HepG2 (cell line): ENCODE data around the gene COL4A6. TPM values are rescaled to one million over a fixed set of nuclear protein-coding genes. Genes with fewer than 3 reads are reported as not detected.

Source experiments
- ATAC-seq: fragments of 200-7000 bp; cut with Tn5 transposase; 3 replicates; pipeline ENCODE4 v1.9.1; 2020; ENCODE audit warnings: mild to moderate bottlenecking, moderate library complexity
- BruUV-seq: library from RNA; stranded (reverse); fragments of 400-500 nt; replicated peaks from 2 replicates; lab custom pipeline; 2021; lab: Mats Ljungman, UMichigan
- CTCF ChIA-PET: fragments of 300-600 bp; formaldehyde crosslinking; extraction: SDS; loops from one replicate; lab custom pipeline; 2021; ENCODE audit warnings: low total read pairs, inconsistent platforms, low intra/inter-chr PET ratio; lab: Yijun Ruan, JAX
- POLR2A ChIA-PET: fragments of 350-600 bp; sonication (Branson Sonifier 250); formaldehyde crosslinking; loops from one replicate; lab custom pipeline; 2020; ENCODE audit warnings: antibody characterized with exemption, inconsistent platforms; lab: Yijun Ruan, JAX
- DNase-seq: peaks from one replicate; pipeline ENCODE4 v3.0.0-alpha.2; 2015; ENCODE audit warnings: low spot score
- FAIRE-seq: peaks from 3 replicates; lab custom pipeline; 2011; peaks lifted over from hg19 to GRCh38; lab: Jason Lieb, UNC
- H2AFZ ChIP-seq: one replicate; pipeline ENCODE4 v1.6.1; 2011; ENCODE audit warnings: low read length, inconsistent platforms
- H3K27ac ChIP-seq: fragments of 300-600 bp; 3 replicates; pipeline ENCODE4 v1.8.0; 2011; ENCODE audit warnings: mixed run types, mild to moderate bottlenecking, mixed read lengths, low read length, inconsistent platforms; ENCODE audit not compliant: insufficient read depth; ENCODE audit errors: extremely low read length
- H3K27me3 ChIP-seq, 2 experiments: fragments of 200-600 bp in 1 of 2; 2 replicates in 1 of 2; 3 replicates in 1 of 2; pipeline versions ENCODE4 v1.6.0 to v1.8.0; 2011; ENCODE audit warnings: low read length in 2 of 2, mild to moderate bottlenecking in 2 of 2, moderate library complexity in 2 of 2, inconsistent platforms in 1 of 2; ENCODE audit not compliant: insufficient read depth in 2 of 2, control insufficient read depth in 1 of 2
- H3K36me3 ChIP-seq, 2 experiments: fragments of 200-600 bp in 1 of 2; replicated peaks in 1 of 2; 2 replicates in 1 of 2; 3 replicates in 1 of 2; pipeline versions ENCODE4 v1.5.1 to v1.8.0; 2011; ENCODE audit warnings: low read length in 2 of 2, inconsistent platforms in 1 of 2; ENCODE audit not compliant: insufficient read depth in 2 of 2, control insufficient read depth in 1 of 2
- H3K4me1 ChIP-seq: 2 replicates; pipeline ENCODE4 v1.5.1; 2012; ENCODE audit warnings: low read length, inconsistent platforms; ENCODE audit not compliant: insufficient read depth
- H3K4me2 ChIP-seq: 2 replicates; pipeline ENCODE4 v1.6.0; 2011; ENCODE audit warnings: low read depth, low read length, inconsistent platforms
- H3K4me3 ChIP-seq, 3 experiments: fragments of 200-600 bp in 1 of 3; sonication (generic), shearing (Covaris generic) in 1 of 3; replicated peaks in 1 of 3; 2 replicates each; pipeline ENCODE4 v1.5.1; 2011 to 2016; ENCODE audit warnings: low read length in 3 of 3, inconsistent platforms in 2 of 3, low read depth in 2 of 3, mild to moderate bottlenecking in 2 of 3, control low read depth in 1 of 3, mixed read lengths in 1 of 3; ENCODE audit not compliant: insufficient read depth in 1 of 3
- H3K79me2 ChIP-seq: one replicate; pipeline ENCODE4 v1.6.1; 2011; ENCODE audit warnings: low read length, inconsistent platforms; ENCODE audit not compliant: insufficient read depth
- H3K9ac ChIP-seq: 2 replicates; pipeline ENCODE4 v1.6.0; 2011; ENCODE audit warnings: mild to moderate bottlenecking, low read depth, low read length, inconsistent platforms; ENCODE audit not compliant: insufficient read depth
- H3K9me3 ChIP-seq: 2 replicates; pipeline ENCODE4 v1.5.1; 2012; ENCODE audit warnings: mild to moderate bottlenecking, low read length
- H4K20me1 ChIP-seq: 2 replicates; pipeline ENCODE4 v1.6.0; 2011; ENCODE audit warnings: inconsistent platforms, mild to moderate bottlenecking, low read length, moderate library complexity; ENCODE audit not compliant: insufficient read depth
- ATF1 ChIP-seq: IDR thresholded peaks from 2 replicates; pipeline ENCODE4 v1.6.1; 2016; ENCODE audit warnings: mild to moderate bottlenecking, control low read depth
- CBX5 ChIP-seq: sonication (generic); formaldehyde crosslinking; IDR thresholded peaks from 2 replicates; pipeline ENCODE4 v1.4.0; 2020; ENCODE audit warnings: missing genetic modification reagents, borderline replicate concordance
- CTCF ChIP-seq: sonication (generic); formaldehyde crosslinking; IDR thresholded peaks from 2 replicates; pipeline ENCODE4 v1.5.0; 2020; ENCODE audit warnings: mild to moderate bottlenecking, missing genetic modification reagents, moderate library complexity
- EHMT2 ChIP-seq: fragments of 200-600 bp; sonication (generic); IDR thresholded peaks from 2 replicates; pipeline ENCODE4 v1.7.0; 2017; ENCODE audit warnings: antibody characterized with exemption, low read depth, low read length, borderline replicate concordance
- FOXK2 ChIP-seq: fragments of 450-650 bp; IDR thresholded peaks from 2 replicates; pipeline ENCODE4 v1.6.1; 2016
- HHEX ChIP-seq: IDR thresholded peaks from 2 replicates; pipeline ENCODE4 v1.6.1; 2016; ENCODE audit warnings: control low read depth
- KAT8 ChIP-seq: IDR thresholded peaks from 2 replicates; pipeline ENCODE4 v1.6.1; 2016; ENCODE audit warnings: missing genetic modification reagents, missing compliant biosample characterization
- MAFK ChIP-seq, 2 experiments: IDR thresholded peaks in 1 of 2; conservative IDR thresholded peaks in 1 of 2; 2 replicates each; pipeline ENCODE4 v1.6.1; 2011; ENCODE audit warnings: improper control_type of control experiment in 2 of 2, low read length in 2 of 2
- MTF2 ChIP-seq: sonication (generic); formaldehyde crosslinking; IDR thresholded peaks from 2 replicates; pipeline ENCODE4 v1.5.0; 2020; ENCODE audit warnings: missing genetic modification reagents, borderline replicate concordance
- PRMT3 ChIP-seq: sonication (generic); formaldehyde crosslinking; IDR thresholded peaks from 2 replicates; pipeline ENCODE4 v1.8.1; 2022; ENCODE audit warnings: low read depth, mild to moderate bottlenecking, moderate library complexity, missing genetic modification reagents, borderline replicate concordance
- RAD21 ChIP-seq: fragments of 450-650 bp; formaldehyde crosslinking; IDR thresholded peaks from 2 replicates; pipeline ENCODE4 v1.5.0; 2020; ENCODE audit warnings: mild to moderate bottlenecking
- SMC3 ChIP-seq: IDR thresholded peaks from 2 replicates; pipeline ENCODE4 v1.6.1; 2011; ENCODE audit warnings: low read length, improper control_type of control experiment
- STAG1 ChIP-seq: sonication (generic); formaldehyde crosslinking; IDR thresholded peaks from 2 replicates; pipeline ENCODE4 v1.4.0; 2020; ENCODE audit warnings: missing genetic modification reagents
- SYNCRIP ChIP-seq: fragments of 200-400 bp; formaldehyde crosslinking; IDR thresholded peaks from 2 replicates; pipeline ENCODE4 v1.6.1; 2018; ENCODE audit warnings: mild to moderate bottlenecking, low read depth, low read length; ENCODE audit not compliant: insufficient read depth
- THAP11 ChIP-seq: IDR thresholded peaks from 2 replicates; pipeline ENCODE4 v1.6.1; 2016; ENCODE audit warnings: missing biosample characterization, missing genetic modification reagents
- YY1 ChIP-seq: IDR thresholded peaks from 2 replicates; pipeline ENCODE4 v1.6.1; 2011; ENCODE audit warnings: low read length, low read depth, moderate library complexity, mild to moderate bottlenecking; ENCODE audit not compliant: insufficient read depth, insufficient replicate concordance
- ZNF30 ChIP-seq: sonication (generic); formaldehyde crosslinking; IDR thresholded peaks from 2 replicates; pipeline ENCODE4 v1.5.0; 2020; ENCODE audit warnings: mild to moderate bottlenecking, missing genetic modification reagents
- ZNF549 ChIP-seq: sonication (generic); formaldehyde crosslinking; IDR thresholded peaks from 2 replicates; pipeline ENCODE4 v1.5.0; 2020; ENCODE audit warnings: missing genetic modification reagents
- ZNF619 ChIP-seq: sonication (generic); formaldehyde crosslinking; IDR thresholded peaks from 2 replicates; pipeline ENCODE4 v1.4.0; 2020; ENCODE audit warnings: mild to moderate bottlenecking, missing genetic modification reagents
- ZNF879 ChIP-seq: sonication (generic); formaldehyde crosslinking; IDR thresholded peaks from 2 replicates; pipeline ENCODE4 v1.8.1; 2023; ENCODE audit warnings: missing genetic modification reagents
- WGBS: methylation state at CpG from one replicate; pipeline ENCODE4 v1.1.6; 2017; ENCODE audit warnings: low lambda C conversion rate; 5-methylcytosine and 5-hydroxymethylcytosine counted together
- in situ Hi-C: cut with HindIII; loops from 2 replicates; pipeline ENCODE4 v1.10.0; 2017; ENCODE audit warnings: low pct_unique_long_range_greater_than_20kb; ENCODE audit not compliant: extremely low pct_ligation_motif_present
- intact Hi-C: fragments of 100-400 bp; cut with micrococcal nuclease; formaldehyde crosslinking; loops from one replicate; pipeline ENCODE4 v1.10.0; 2022; ENCODE audit not compliant: unreplicated experiment
- polyA plus RNA-seq, 8 experiments: library from polyadenylated mRNA; depleted of rRNA in 3 of 8; stranded (reverse) in 7 of 8; unstranded in 1 of 8; fragments of >200 nt; fragmentation: Illumina TruSeq in 4 of 8; extraction: Trizol in 4 of 8; gene quantifications; 2 replicates each; pipeline versions ENCODE4 v1.2.1 to v1.2.3, GENCODE V29; 2011 to 2016; ENCODE audit warnings: low read depth in 4 of 8, missing spikeins in 1 of 8, mixed read lengths in 1 of 8; ENCODE audit not compliant: insufficient read depth in 1 of 8
- total RNA-seq, 5 experiments: library from RNA; depleted of rRNA; stranded (reverse); fragments of >200 nt; fragmentation: Illumina TruSeq; extraction: Trizol; gene quantifications; 2 replicates each; pipeline ENCODE4 v1.2.3, GENCODE V29; 2016; ENCODE audit warnings: low read depth in 1 of 5
- TF ChIP-seq, protein P1 (sequence below): IDR thresholded peaks from 2 replicates; pipeline ENCODE4 v1.6.1; 2012; ENCODE audit warnings: inconsistent platforms

The COL4A6 gene
- total and polyA plus RNA-seq, 2 of the 13 experiments (the other 11 are each of a cell fraction or from before 2014, with no cell fraction given), result 4.5 to 8.2 TPM

DNA sequence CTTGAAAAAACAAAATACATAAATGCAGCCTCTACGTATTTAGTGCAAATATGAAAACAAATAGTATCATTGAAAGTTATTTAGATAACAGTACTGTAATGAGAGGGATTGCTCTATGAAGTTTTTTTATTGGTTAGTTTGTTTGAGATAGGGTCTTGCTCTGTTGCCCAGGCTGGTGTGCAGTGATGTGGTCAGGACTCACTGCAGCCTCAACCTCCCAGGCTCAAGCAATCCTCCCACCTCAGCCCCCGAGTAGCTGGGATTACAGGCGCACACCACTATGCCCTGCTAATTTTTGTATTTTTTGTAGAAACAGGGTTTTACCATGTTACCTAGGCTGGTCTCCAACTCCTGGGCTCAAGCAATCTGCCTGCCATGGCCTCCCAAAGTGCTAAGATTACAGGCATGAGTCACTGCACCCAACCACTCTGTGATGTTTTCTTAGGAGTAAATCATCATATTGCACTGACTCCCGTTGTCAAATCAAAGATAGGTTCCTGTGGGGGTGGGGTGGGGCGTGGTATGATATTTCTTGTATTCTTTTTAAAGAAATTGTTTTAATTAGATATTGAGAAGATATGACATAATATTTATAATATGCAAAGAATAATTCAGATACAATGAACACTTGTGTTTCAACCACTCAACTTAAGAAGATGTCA lies 270.9 kb downstream of the COL4A6 start (continued):
- no peak for TF ChIP-seq PRMT3
- TF ChIP-seq EHMT2, result no peak
- TF ChIP-seq, protein P1, sequence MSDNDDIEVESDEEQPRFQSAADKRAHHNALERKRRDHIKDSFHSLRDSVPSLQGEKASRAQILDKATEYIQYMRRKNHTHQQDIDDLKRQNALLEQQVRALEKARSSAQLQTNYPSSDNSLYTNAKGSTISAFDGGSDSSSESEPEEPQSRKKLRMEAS, result no peak
- no peak for TF ChIP-seq ZNF30 (CRISPR knock-in tag)
- no peak for TF ChIP-seq SYNCRIP
- no peak for TF ChIP-seq THAP11 (CRISPR knock-in tag)
- TF ChIP-seq, all 625 proteins: peak for 0

GRCh38 chrX:108165383-108166111 lies 272.7 kb downstream of the COL4A6 start:
- Histone ChIP-seq H2AFZ (no peak overlapping the region), H3K27me3 (no peaks in the 10 kb centered on the region), H3K27ac (no peak overlapping the region), H3K4me3 (0 out of 6 replicates have a peak overlapping the region, but pooled peaks of 1 of the 3 experiments have one; percentile 0), H3K4me1 (no peaks in the 10 kb centered on the region), H3K36me3 (no peaks in the 10 kb centered on the region), H3K9ac (no peak overlapping the region), H3K4me2 (peak overlapping the region; percentile 3; the same call in 1 of the 2 replicates), H4K20me1 (no peaks in the 10 kb centered on the region), H3K9me3 (no peaks in the 10 kb centered on the region), H3K79me2 (no peaks in the 10 kb centered on the region)
- TF ChIP-seq YY1 (peak; percentile 60), ATF1 (CRISPR knock-in tag) (no peak), ZNF879 (CRISPR knock-in tag) (no peak), FOXK2 (no peak), ZNF549 (no peak), SMC3 (peak; percentile 25; the same call in 1 of the 2 replicates), RAD21 (CRISPR knock-in tag) (0 out of 2 replicates have a peak, but pooled peaks have one; percentile 11), HHEX (CRISPR knock-in tag) (no peak), ZNF619 (CRISPR knock-in tag) (no peak), CBX5 (no peak), CTCF (CRISPR knock-in tag) (peak; percentile 58), MAFK (conservative IDR thresholded peaks at IDR 0.05 in 1 of 2, IDR thresholded peaks at IDR 0.05 in 1 of 2; ENCODE audit: low read length in 2 of 2) (no peak), STAG1 (CRISPR knock-in tag) (peak; percentile 48), MTF2 (CRISPR knock-in tag) (no peak), KAT8 (0 out of 2 replicates have a peak, but pooled peaks have one; percentile 26)
- BruUV-seq, result no TSS peak
- ChIA-PET POLR2A (no interaction called here), CTCF (no interaction called here)
- ATAC-seq (peak; percentile 96), DNase-seq (peak; percentile 33), FAIRE-seq (peak; percentile 92)
- in situ Hi-C loops (no loop called here), intact Hi-C loops (no loop called here)
- 8% methylated on average over 4 of the region's 7 CpGs for WGBS
